Measurements from ENCODE around the gene PPP1R9B.
A peak's percentile ranks its signal among the peaks of the same experiment; 100 is the strongest.

The PPP1R9B gene

DNA sequence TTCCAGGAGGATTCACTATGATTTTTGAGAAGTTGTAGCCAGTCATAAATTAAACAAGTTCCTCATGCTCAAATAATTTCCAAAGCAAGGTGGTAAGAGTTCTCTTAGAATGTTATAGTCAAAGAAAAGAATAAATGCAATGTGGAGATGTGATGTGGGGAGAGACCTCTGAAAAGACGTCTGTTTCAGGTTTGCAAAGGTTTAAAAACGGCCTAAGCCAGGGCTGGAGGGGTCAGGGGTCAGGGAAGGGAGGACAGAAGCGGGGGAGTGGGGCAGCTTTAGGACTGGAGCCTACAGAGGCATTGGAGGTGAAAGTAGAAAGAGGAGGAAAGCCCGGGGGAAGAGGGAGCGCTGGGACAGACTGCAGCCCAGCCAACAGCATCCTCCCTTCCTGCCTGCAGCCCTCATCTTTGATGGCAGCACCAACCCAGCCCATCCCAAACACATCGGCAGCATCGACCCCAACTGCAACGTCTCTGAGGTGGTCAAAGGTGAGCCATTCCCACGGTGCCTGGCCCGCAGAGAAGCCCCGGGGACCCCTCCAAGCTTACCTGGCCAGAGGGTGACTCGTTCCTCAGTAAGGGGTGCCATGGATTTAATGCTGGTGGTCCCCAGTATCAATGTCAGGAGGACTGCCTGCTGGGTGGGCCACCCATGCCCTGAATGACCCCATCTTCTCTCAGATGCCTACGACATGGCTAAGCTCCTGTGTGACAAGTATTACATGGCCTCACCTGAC is 43.9 kb downstream of the PPP1R9B start:
- Histone ChIP-seq H3K4me1 (ENCODE audit: insufficient read depth, poor library complexity, severe bottlenecking) (peaks cover 15% of the 10 kb centered on the region), H3K27me3 (ENCODE audit: insufficient read depth, poor library complexity, severe bottlenecking) (no peaks in the 10 kb centered on the region), H3K4me3 (ENCODE audit: severe bottlenecking) (no peak overlapping the region), H3K27ac (ENCODE audit: poor library complexity, severe bottlenecking) (peak overlapping the region; percentile 52), H3K9me3 (ENCODE audit: severe bottlenecking) (no peaks in the 10 kb centered on the region), H3K36me3 (ENCODE audit: low read depth) (no peaks in the 10 kb centered on the region; the same call in 1 of the 2 replicates)
- DNase-seq (ENCODE audit: low spot score): no peak
- ATAC-seq (ENCODE audit: low read depth): no peak
- TF ChIP-seq, protein P1, sequence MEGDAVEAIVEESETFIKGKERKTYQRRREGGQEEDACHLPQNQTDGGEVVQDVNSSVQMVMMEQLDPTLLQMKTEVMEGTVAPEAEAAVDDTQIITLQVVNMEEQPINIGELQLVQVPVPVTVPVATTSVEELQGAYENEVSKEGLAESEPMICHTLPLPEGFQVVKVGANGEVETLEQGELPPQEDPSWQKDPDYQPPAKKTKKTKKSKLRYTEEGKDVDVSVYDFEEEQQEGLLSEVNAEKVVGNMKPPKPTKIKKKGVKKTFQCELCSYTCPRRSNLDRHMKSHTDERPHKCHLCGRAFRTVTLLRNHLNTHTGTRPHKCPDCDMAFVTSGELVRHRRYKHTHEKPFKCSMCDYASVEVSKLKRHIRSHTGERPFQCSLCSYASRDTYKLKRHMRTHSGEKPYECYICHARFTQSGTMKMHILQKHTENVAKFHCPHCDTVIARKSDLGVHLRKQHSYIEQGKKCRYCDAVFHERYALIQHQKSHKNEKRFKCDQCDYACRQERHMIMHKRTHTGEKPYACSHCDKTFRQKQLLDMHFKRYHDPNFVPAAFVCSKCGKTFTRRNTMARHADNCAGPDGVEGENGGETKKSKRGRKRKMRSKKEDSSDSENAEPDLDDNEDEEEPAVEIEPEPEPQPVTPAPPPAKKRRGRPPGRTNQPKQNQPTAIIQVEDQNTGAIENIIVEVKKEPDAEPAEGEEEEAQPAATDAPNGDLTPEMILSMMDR (IDR thresholded peaks at IDR 0.05; ENCODE audit: poor library complexity, severe bottlenecking): no peak

DNA sequence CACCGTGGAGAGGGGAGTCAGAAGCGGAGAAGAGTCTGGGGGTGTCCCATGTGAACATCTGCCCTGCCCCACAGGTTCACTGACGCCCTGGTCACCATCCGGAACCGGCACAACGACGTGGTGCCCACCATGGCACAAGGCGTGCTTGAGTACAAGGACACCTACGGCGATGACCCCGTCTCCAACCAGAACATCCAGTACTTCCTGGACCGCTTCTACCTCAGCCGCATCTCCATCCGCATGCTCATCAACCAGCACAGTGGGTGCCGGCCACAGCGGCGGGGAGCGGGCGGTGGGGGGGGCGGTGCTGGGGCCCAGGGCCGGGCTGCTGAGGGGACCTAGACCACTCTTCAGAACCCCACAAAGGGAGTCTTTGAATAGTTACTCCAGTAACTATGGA is 44.7 kb downstream of the PPP1R9B start:
- peaks cover 15% of the 10 kb centered on the region for H3K4me1 ChIP-seq (ENCODE audit: insufficient read depth, poor library complexity, severe bottlenecking)
- no peak overlapping the region for H3K4me3 ChIP-seq (ENCODE audit: severe bottlenecking)
- no peaks in the 10 kb centered on the region; the same call in 1 of the 2 replicates for H3K36me3 ChIP-seq (ENCODE audit: low read depth)
- H3K9me3 ChIP-seq (ENCODE audit: severe bottlenecking): no peaks in the 10 kb centered on the region
- DNase-seq (ENCODE audit: low spot score) (no peak), ATAC-seq (ENCODE audit: low read depth) (no peak)
- no peaks in the 10 kb centered on the region for H3K27me3 ChIP-seq (ENCODE audit: insufficient read depth, poor library complexity, severe bottlenecking)
- H3K27ac ChIP-seq (ENCODE audit: poor library complexity, severe bottlenecking): no peak overlapping the region
- TF ChIP-seq, protein P1 (IDR thresholded peaks at IDR 0.05; ENCODE audit: poor library complexity, severe bottlenecking): no peak

DNA sequence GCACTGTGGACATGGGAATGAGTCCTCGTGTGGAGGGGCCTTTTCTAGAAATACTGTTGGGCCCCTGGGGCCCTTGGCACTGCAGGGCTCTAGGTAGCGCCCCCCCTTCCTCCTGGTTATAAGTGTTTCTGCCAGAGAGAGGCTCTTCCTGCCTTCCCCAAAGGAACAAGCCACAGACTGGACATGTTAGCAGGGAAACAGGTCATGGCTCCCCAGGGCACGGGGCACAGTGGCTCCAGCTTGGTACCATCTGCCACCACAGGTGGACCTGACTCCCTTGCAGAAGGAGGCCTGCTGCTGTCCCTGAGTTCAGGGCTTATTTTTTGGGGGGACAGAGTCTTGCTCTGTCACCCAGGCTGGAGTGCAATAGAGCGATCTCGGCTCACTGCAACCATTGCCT is 46.5 kb downstream of the PPP1R9B start:
- DNase-seq (ENCODE audit: low spot score) (no peak), ATAC-seq (ENCODE audit: low read depth) (no peak)
- Histone ChIP-seq H3K27ac (ENCODE audit: poor library complexity, severe bottlenecking) (no peak overlapping the region), H3K36me3 (ENCODE audit: low read depth) (peaks cover 3% of the 10 kb centered on the region; the same call in 1 of the 2 replicates), H3K4me1 (ENCODE audit: insufficient read depth, poor library complexity, severe bottlenecking) (peaks cover 15% of the 10 kb centered on the region), H3K4me3 (ENCODE audit: severe bottlenecking) (no peak overlapping the region), H3K9me3 (ENCODE audit: severe bottlenecking) (no peaks in the 10 kb centered on the region), H3K27me3 (ENCODE audit: insufficient read depth, poor library complexity, severe bottlenecking) (no peaks in the 10 kb centered on the region)
- TF ChIP-seq, protein P1 (IDR thresholded peaks at IDR 0.05; ENCODE audit: poor library complexity, severe bottlenecking): no peak

DNA sequence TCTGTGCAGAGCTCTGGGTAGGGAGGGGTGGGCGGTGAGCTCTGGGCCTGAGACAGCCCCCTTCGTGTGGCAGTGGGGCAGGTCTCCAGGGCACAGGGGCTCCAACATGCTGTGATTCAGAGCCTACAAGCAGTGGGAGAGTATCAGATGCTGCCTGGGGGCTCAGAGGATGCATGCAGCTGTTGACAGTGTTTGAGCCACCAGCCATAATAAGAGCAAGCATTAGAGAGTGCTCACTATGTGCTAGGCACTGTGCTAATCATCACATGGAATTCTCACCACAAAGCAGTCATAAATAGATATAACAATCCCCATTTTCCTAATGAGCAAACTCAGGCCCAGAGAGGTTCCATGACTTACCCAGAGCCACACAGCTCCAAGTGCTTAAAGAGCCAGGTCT is 47.2 kb downstream of the PPP1R9B start:
- DNase-seq (ENCODE audit: low spot score) (no peak), ATAC-seq (ENCODE audit: low read depth) (no peak)
- no peaks in the 10 kb centered on the region for H3K27me3 ChIP-seq (ENCODE audit: insufficient read depth, poor library complexity, severe bottlenecking)
- H3K36me3 ChIP-seq (ENCODE audit: low read depth): peaks cover 4% of the 10 kb centered on the region; the same call in 1 of the 2 replicates
- no peak overlapping the region for H3K4me3 ChIP-seq (ENCODE audit: severe bottlenecking)
- TF ChIP-seq, protein P1 (IDR thresholded peaks at IDR 0.05; ENCODE audit: poor library complexity, severe bottlenecking): no peak
- peaks cover 14% of the 10 kb centered on the region for H3K4me1 ChIP-seq (ENCODE audit: insufficient read depth, poor library complexity, severe bottlenecking)
- no peak overlapping the region for H3K27ac ChIP-seq (ENCODE audit: poor library complexity, severe bottlenecking)
- no peaks in the 10 kb centered on the region for H3K9me3 ChIP-seq (ENCODE audit: severe bottlenecking)

Data from RWPE2 (cell line).